Uterus (tissue), 4 donors: ENCODE results near the gene CD81. TPM values are rescaled to one million over a fixed set of nuclear protein-coding genes. Genes with fewer than 3 reads are reported as not detected.

Experiments used
- DNase-seq, 2 donors: peaks; one replicate each; pipeline ENCODE4 v3.0.0-alpha.2; 2019 to 2020
- H3K27ac ChIP-seq, 2 donors: fragments of 200-600 bp; sonication (generic); 1 replicate in 1 of 2; 2 replicates in 1 of 2; pipeline ENCODE4 v1.5.1; 2016 to 2018
- H3K27me3 ChIP-seq, 2 donors: fragments of 200-600 bp; sonication (generic); one replicate each; pipeline ENCODE4 v1.5.1; 2018 to 2019; ENCODE audit warnings: control low read depth in 1 of 2
- H3K36me3 ChIP-seq, 2 donors: fragments of 200-600 bp; sonication (generic); one replicate each; pipeline ENCODE4 v1.5.1; 2019; ENCODE audit warnings: control low read depth in 1 of 2
- H3K4me1 ChIP-seq, 2 donors: fragments of 200-600 bp; sonication (generic); one replicate each; pipeline ENCODE4 v1.5.1; 2018 to 2019; ENCODE audit warnings: control low read depth in 1 of 2
- H3K4me3 ChIP-seq, 2 donors: fragments of 200-600 bp; sonication (generic); 1 replicate in 1 of 2; 2 replicates in 1 of 2; pipeline ENCODE4 v1.5.1; 2018 to 2019; ENCODE audit warnings: mild to moderate bottlenecking in 1 of 2
- H3K9me3 ChIP-seq, 2 donors: fragments of 200-600 bp; sonication (generic); one replicate each; pipeline ENCODE4 v1.5.1; 2019; ENCODE audit warnings: control low read depth in 1 of 2
- POLR2A ChIP-seq, 2 donors: fragments of 450-650 bp; IDR thresholded peaks; one replicate each; pipeline ENCODE4 v1.6.1; 2016; ENCODE audit warnings: antibody characterized with exemption in 2 of 2, mild to moderate bottlenecking in 1 of 2, moderate library complexity in 1 of 2
- intact Hi-C: fragments of 100-400 bp; cut with DNase I; formaldehyde crosslinking; loops from one replicate; pipeline ENCODE4 v1.15.1; 2023; ENCODE audit warnings: low total_unique reads
- total RNA-seq, 4 donors: library from RNA; depleted of rRNA in 3 of 4; stranded (reverse); fragments of >200 nt in 3 of 4; gene quantifications; one replicate each; pipeline versions ENCODE4 v1.1.0 to v1.2.4, GENCODE V29; 2014 to 2023
- TF ChIP-seq, protein P1 (sequence below), 4 experiments: fragments of 200-600 bp in 2 of 4; fragments of 450-650 bp in 2 of 4; sonication (generic) in 2 of 4; IDR thresholded peaks; one replicate each; pipeline ENCODE4 v1.5.1; 2016 to 2019; ENCODE audit warnings: antibody characterized with exemption in 4 of 4, mild to moderate bottlenecking in 2 of 4, moderate library complexity in 1 of 4
- donor health status: DM: yes; HTN: yes; CAD: no.

CD81 gene
- total RNA-seq, 4 donors from 2014 or later = 394 to 852 (median 626) TPM

DNA sequence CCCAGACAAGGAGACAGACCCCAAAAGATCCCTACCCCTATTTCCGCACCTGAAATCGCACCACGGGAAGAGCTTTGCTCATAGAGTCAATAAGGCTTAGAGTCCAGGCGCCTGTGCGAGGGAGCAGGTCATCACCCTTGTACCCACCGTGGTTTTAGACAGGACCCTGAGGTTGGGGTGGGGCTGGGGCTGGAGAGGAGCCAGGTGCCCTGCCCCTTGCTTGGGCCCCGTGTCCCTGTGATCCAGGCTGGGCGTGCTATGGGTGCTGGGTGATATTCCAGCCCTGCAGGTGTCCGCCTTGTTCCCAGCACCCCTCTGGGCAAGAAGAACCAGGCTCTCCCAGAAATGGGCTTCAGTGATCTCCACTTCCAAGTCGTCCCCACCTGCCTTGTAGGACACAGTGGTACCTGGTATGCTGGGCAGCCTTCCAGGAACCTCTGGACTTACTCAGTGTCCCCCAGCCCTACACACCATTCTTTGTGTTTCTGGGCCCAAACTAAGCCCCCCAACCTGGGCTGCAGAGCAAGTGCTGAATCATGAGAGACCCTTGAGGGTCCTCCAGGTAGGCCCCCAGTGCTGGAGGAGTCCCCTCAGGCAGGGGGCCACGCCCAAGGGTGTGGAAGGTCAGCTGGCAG lies 4.5 kb downstream of the CD81 start:
- no peaks in the 10 kb centered on the region for H3K9me3 ChIP-seq
- no peaks in the 10 kb centered on the region for H3K36me3 ChIP-seq
- no peak overlapping the region for H3K4me3 ChIP-seq
- peaks cover 43 to 64% of the 10 kb centered on the region in 2 donors for H3K4me1 ChIP-seq
- peak overlapping the region; percentile 91 to 99 for H3K27ac ChIP-seq
- H3K27me3 ChIP-seq = no peaks in the 10 kb centered on the region
- TF ChIP-seq POLR2A (IDR thresholded peaks at IDR 0.05) = no peak
- TF ChIP-seq, protein P1, sequence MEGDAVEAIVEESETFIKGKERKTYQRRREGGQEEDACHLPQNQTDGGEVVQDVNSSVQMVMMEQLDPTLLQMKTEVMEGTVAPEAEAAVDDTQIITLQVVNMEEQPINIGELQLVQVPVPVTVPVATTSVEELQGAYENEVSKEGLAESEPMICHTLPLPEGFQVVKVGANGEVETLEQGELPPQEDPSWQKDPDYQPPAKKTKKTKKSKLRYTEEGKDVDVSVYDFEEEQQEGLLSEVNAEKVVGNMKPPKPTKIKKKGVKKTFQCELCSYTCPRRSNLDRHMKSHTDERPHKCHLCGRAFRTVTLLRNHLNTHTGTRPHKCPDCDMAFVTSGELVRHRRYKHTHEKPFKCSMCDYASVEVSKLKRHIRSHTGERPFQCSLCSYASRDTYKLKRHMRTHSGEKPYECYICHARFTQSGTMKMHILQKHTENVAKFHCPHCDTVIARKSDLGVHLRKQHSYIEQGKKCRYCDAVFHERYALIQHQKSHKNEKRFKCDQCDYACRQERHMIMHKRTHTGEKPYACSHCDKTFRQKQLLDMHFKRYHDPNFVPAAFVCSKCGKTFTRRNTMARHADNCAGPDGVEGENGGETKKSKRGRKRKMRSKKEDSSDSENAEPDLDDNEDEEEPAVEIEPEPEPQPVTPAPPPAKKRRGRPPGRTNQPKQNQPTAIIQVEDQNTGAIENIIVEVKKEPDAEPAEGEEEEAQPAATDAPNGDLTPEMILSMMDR (IDR thresholded peaks at IDR 0.05) = no peak
- DNase-seq = no peak
- intact Hi-C loops = no loop called here

DNA sequence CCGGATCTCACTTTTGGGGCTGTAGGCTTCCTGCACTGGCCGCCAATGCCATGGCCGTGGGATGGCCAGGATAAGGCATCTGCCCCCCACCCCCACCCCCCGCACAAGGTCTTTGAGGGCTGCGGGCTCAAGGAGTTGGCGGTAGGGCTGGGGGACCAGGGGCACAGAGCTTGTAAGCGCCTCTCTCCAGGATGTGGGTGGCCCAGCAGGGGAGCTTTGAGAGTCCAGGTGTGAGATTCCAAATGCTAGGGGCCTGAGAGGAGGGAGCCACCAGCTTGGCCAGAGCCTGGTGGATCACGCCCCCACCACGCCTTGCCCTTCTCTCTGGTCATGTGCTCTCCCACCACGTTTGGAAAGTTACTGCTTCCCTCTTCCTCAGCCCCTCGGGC lies 5.0 kb downstream of the CD81 start:
- DNase-seq = peak; percentile 25 to 34
- Histone ChIP-seq H3K9me3 (no peaks in the 10 kb centered on the region), H3K4me1 (peaks cover 47 to 69% of the 10 kb centered on the region in 2 donors), H3K4me3 (no peak overlapping the region), H3K36me3 (no peaks in the 10 kb centered on the region), H3K27me3 (no peaks in the 10 kb centered on the region), H3K27ac (peak overlapping the region; percentile 91 to 99)
- TF ChIP-seq, protein P1 (IDR thresholded peaks at IDR 0.05) = no peak
- intact Hi-C loops = no loop called here

DNA sequence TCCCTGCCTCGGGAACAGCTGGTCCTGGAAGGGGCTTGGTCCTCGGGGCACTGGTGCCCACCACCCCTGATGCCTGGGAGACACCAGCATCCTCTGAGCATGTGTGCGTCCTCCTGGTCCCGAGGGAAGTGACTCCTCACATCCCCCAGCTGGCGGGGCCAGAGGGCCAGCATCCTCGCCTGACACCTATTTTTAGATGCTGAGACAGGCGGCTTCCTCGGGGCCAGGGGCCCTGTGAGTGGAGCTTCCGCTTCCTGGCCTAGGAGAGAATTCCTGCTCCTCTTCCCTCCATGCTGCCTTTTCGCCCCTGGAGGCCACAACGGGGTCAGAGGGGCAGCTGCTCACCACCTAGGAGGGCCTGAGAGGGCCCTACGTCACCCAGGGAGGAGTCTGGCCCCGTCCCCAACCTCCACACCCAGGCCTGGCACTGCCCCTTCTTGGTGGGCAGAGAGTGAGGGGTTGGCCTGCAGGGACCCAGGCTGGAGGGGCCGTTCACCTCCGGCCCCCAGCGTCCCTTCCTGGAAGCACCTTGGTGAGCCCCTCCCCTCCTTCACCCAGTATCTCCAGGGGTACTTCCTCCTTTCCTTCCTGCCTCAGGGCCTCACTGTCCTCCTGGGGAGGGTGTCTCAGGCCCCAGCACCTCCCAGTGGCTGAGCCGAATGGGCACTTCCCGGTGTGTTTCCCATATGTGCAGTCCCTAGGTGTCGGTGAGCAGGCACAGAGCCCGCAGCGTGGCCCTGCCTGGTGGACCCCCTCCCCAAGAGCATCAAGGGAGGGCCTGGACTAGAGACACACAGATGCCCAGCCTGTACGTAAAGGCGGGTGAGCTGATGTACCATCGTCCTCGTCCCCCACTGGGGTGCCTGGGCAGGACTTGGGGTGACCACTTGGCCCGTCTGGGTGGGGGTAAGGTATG lies 6.1 kb downstream of the CD81 start:
- TF ChIP-seq, protein P1 (IDR thresholded peaks at IDR 0.05) = peak in 1 of 4 experiments; percentile 17
- peak in 1 of 2 donors; percentile 28 for TF ChIP-seq POLR2A (IDR thresholded peaks at IDR 0.05)
- Histone ChIP-seq H3K27me3 (no peaks in the 10 kb centered on the region), H3K4me3 (peak overlapping the region; percentile 6 to 15), H3K36me3 (no peaks in the 10 kb centered on the region), H3K4me1 (peaks cover 51 to 77% of the 10 kb centered on the region in 2 donors), H3K9me3 (no peaks in the 10 kb centered on the region), H3K27ac (peak overlapping the region; percentile 91 to 99)
- DNase-seq = peak; percentile 69 to 77
- intact Hi-C loops = no loop called here

DNA sequence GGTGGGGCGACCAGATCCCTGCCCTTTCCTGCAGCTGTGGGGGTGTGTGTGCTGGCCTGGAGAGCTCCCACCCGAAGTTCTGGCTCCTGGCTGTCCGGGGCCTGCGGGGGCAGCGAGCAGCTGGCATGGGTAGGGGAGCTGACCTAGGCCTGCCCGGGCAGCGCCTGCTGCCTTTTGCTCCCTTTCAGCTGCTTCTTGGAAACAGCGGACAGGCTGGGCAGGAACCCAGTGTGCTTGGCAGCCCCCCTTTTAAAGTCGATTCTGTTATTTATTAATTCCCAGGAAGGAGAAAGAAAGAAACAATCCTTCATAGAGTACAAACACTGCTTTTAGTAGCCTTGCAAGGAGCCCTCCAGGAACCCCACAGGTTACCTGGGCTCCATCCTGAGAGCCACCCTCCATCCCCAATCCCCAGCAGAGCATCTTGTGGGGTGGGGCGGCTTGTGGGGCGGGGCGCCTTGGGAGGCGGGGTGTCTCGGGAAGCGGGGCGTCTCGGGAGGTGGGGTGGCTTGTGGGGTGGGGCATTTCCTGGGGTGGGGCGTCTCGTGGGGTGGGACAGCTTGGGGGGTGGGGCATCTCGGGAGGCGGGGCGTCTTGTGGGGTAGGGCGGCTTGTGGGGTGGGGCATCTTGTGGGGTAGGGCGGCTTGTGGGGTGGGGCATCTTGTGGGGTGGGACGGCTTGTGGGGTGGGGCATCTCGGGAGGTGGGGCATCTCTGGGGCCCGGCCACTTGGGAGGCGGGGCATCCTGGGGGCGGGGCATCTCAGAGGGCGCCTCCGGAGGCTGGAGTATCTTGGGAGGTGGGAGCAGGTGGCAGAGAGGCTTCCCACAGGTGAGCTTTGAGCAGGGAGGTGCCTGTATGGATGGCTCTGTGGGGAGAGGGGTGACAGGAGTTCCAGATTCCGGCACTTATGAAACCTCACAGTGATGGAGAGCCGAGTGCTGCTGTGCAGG lies 7.0 kb downstream of the CD81 start:
- no peak for TF ChIP-seq POLR2A (IDR thresholded peaks at IDR 0.05)
- TF ChIP-seq, protein P1 (IDR thresholded peaks at IDR 0.05) = no peak
- peaks cover 59 to 87% of the 10 kb centered on the region in 2 donors for H3K4me1 ChIP-seq
- H3K4me3 ChIP-seq = peak overlapping the region in 1 of 2 donors; percentile 15
- no peaks in the 10 kb centered on the region for H3K9me3 ChIP-seq
- peak; percentile 52 to 62 for DNase-seq
- peak overlapping the region; percentile 91 to 99 for H3K27ac ChIP-seq
- no peaks in the 10 kb centered on the region for H3K36me3 ChIP-seq
- intact Hi-C loops = no loop called here
- no peaks in the 10 kb centered on the region for H3K27me3 ChIP-seq
